NCI-H526 treated with DMSO at 0.1 percent for 48 hours (cell line): ENCODE data around the gene USP20.

Source experiments
- DNase-seq: peaks from one replicate; lab custom pipeline; 2025; lab: John Stamatoyannopoulos, UW

The USP20 gene

DNA sequence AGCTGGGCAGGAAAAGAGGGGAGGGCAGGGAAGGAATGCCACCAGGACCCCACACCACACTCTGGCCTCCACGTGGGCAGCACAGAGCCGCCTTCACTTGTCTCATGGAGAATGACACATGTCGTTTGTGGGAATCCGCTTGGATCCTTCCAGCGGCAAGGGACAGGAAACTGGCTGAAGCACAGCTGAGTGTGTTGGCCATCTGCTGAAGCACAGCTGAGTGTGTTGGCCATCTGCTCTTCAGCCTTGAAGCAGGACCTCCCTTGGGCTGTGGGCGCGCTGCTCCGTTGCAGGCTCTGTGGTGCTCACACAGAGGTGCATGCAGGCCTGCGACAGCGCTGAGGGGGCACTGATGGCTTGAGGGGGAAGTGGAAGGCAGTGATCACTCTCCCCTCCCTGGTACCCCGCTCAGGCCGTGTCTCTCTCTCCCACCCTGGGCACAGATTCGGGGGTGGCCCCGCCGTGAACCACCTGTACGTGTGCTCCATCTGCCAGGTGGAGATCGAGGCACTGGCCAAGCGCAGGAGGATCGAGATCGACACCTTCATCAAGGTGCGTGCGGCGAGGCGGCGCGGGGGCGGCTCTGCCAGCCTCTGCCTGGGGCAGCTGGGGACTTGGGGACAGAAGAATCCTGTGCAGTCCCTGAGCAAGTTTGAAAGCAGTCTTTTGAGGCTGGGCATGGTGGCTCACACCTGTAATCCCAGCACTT is 40.6 kb downstream of the USP20 start:
- DNase-seq, result no peak

DNA sequence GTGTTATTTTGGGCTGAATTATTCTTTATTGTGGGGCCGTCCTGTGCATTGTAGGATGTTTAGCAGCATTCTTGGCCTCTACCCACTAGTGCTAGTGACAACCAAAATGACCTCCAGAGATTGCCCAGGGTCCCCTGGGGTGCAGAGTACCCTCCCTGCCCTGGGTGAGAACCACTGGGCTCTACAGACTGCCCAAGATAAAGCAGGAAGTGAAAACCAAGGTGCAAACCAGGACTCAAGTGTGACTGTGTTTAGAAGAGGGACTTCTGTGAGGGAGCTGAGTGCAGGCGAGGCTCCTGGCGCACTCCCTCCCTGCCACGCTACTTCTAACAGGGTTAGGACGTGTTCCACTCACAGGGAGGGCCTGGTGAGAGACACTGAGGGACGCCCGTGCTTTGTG is 41.6 kb downstream of the USP20 start:
- no peak for DNase-seq

DNA sequence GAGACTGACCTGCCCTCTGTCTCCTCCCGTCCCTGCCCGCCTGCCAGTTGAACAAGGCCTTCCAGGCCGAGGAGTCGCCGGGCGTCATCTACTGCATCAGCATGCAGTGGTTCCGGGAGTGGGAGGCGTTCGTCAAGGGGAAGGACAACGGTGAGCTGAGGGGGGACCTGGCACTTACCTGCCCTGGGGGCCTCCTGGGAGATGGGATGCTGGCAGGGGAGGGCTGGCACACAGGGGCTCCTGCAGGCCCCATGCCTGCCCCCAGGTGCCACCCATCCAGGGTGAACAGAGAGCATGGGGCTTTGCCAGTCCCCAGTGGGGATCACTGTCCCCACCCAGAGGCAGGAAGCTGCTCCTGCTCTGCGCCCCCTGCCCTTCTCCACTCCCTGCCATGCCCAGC is 43.0 kb downstream of the USP20 start:
- DNase-seq, result no peak

- DNase-seq, result no peak
Observed at GRCh38 chr9:129879103-129879699, 43.9 kb downstream of the USP20 start.

DNA sequence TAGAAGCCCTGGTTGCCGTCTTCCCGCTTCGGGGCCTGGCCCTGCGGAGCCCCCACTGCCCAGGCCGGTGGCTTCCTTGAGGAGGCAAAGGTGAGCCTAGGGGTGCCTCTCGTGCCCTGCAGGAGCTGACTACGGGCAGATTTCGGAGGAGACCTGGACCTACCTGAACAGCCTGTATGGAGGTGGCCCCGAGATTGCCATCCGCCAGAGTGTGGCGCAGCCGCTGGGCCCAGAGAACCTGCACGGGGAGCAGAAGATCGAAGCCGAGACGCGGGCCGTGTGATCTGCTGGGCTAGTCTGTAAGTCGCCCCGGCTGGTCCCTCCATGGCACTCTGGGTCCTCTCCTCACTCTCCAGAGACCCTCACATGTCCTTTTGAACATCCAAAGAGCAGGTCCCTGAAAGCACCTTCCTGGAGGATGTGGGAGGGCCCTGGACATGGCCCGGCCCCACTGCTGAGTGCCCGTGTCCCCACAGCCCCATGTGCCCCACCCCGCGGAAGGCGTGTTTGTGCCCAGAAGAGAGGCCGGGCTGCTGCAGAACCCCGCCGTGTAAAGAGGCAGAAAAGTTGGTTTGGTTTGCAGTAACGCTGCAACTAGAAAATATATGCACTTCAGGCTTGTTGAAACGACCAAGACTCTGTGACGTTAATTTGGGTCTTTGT is 44.9 kb downstream of the USP20 start:
- no peak for DNase-seq

DNA sequence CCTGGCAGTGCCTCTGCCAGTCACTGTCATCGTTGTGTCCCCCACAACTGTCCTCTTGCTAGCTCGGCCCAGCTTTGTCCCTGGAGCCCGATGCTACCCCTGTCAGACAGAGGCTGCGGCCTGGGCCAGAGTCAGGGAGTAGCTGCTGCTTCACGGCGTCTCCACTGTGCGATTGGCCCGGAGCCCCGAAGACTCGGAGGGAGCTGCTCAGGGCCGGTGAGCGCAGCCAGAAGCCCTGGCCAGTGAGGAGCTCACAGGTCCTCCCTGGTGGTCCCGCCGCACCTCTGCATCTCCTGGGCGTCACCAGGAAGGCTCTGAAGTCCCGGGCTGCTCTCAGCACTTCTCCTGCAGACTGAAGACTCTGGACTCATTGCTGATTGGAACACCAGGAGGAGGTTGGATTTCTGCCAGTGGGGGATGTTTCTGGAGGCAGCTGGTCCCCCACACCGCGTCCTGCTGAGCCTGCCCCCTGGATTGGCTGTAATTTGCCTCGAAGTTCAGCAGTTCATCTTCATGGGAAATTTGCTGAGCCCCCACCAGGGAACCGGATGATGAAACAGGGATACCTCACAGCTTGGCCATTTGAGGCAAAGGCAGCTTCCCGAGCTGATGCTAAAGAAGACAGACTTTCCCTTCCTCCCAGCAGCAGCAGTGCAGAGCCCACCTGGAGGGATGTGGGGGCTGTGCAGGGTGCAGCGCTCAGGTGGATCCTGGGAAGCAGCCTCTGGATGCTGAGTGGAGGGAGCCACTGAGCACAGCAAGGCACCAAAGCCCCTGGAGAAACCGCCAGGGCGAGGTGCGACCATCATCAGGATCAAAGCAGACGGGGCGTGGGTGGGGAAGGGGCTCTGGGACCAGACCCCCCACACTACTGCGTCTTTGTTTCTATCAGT is 45.6 kb downstream of the USP20 start:
- no peak for DNase-seq

DNA sequence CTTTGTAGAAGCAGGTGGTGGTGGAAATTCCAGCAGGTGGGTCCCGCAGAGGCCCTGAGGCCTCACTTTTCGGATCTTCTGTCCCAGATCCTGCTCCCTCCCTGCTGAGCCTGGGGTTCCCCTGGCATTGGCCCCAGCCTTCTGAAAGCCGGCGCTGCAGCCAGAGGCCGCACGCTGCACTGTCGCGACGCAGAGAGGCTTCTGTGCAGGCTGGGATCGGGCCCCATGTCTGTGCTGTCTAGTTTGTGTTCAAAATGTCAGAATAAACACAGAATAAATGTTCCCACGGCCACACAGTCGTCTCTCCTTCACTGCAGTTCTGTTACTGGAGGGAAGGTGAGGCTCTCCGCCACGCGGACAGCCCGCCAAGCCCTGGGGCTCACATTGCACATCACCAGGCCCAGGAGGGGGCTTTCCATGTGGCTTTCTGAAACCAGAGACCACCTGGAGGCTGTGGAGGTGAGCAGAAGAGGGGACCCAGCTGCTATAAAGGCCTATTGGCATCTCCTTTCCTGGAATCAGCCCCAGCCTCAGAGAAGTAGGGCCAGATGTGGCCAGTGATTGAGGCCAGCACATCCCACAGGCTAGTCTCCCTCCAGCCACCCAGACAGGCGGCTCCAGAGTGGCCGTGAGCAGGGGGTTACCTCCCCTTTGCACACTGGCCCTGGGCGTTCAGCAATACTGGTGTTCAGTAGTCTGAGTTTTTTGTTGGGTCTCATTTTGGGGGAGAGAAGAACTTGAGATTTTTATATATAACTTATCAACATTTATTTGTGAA is 46.5 kb downstream of the USP20 start:
- no peak for DNase-seq

DNA sequence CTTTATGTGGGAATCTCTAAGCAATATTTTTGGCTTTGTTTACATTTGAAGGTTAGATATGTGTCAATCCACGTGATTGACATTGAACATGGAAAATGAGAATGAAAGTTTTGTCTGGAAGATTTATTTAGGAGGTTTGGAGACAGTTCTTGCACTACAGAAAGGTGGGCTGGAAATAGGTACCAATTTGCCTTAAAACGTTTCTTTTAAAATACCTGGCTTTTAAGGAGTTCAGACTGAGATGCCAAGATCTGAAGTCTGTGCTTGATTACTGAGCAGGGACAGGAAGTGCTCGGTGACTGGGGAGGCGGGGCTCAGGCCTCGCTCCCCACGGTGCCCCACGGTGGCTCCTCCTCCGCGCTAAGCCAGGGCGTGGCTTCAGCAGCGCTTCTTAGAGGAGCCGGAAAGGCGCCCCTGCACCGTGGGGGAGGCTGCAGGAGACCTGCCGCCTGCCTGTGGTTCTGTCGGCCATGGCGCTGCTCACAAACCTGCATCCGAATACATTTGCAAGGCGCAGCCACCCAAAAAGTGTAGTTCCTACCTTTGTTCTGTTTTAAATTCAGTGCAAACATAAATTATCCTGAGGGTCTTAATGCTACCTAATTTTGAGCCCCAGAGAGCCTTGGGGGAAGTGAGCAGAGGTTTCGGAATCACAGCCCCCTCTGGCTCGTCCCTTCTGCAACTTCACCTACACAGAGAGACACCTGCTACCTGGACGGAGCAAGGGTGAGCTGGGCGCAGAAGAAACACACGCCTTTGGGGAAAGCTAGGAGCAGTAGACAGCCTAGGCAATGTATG is 49.2 kb downstream of the USP20 start:
- DNase-seq, result peak; percentile 67

GRCh38 chr9:129885018-129885669 is 49.9 kb downstream of the USP20 start:
- peak; percentile 29 for DNase-seq

GRCh38 chr9:129885670-129886106 is 50.4 kb downstream of the USP20 start:
- DNase-seq, result peak; percentile 25

GRCh38 chr9:129886226-129887174 is 51.2 kb downstream of the USP20 start:
- no peak for DNase-seq

DNA sequence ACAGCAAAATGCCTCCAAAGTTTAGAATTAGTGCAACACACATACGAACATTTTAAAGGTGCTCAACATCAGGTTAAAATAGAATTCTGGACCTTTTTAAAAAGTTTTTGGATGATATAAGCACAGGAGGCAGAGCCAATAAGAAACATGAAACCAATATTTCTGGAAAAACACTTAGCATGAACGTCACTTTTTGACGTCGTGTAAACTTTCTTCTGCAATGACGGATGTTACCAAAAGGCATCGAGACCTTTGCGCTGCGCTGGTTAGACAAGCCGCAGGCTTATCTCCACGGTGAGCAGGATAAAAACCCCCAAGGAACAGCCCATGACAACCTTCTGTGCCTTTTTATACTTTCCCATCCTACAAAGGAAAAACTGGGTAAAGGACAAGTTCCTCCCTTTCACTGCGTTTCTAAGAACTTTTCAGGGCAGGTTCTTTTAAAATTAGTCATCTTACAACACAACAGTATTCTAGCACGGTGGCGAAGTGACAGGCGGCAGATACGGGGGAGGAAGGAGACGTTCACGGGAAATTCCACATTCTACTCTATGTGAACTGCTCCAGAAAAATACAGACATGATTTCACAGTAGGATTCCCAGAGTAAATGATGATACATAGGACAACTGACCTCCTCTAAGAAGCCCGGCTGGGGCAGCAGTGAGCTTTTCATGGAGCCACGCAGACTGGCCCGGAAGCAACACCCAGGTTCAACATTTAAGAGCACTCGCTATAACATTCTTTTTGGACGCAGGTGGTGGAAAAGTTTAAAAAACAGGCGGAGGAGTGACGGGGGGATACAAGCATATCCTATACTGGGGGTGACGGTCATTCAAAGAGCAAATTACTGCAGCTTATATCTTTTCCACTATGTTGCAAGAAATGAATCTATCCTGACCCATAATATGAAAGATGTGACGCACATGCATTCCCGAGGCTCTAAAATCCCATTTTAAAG is 52.4 kb downstream of the USP20 start:
- DNase-seq, result no peak

DNA sequence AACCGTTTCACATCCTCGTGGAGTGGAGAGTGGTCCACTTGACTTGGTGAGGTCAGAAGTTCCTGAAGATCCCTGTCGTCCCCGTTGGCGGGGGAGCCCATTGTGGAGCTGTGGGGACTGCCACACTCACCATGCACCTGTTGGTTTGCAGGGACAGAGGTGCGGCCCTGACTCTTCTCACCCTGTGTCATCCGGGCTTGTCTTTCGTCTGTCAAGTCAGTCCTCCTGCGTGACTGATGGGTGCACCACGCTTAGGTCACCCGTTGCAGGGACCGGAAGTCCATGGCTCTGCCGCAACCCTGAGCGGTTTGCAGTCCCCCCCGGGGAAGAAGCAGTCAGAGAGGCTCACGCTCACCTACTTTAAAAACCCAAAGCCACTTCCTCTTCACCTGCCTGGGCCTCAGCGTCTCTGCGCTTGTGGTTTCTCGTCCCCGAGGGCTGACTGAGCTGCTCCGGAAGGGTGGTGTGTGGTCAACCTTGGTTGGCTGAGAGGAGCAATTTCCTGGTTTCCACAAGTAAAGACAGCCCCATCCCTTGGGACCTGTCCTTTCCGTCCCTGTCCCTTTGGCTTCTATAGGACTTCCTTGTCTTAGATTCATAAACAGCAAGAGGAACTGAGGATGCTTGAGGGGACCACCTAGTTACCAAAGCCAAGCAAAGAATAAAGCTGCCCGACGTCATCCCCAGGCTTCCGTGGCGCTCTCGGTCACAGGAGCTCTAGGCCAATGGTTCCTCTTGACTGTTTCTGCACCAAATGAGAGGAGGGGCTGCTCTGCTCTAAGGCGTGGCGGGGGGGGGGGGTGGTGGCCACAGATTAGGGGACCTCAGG is 53.2 kb downstream of the USP20 start:
- DNase-seq, result no peak

DNA sequence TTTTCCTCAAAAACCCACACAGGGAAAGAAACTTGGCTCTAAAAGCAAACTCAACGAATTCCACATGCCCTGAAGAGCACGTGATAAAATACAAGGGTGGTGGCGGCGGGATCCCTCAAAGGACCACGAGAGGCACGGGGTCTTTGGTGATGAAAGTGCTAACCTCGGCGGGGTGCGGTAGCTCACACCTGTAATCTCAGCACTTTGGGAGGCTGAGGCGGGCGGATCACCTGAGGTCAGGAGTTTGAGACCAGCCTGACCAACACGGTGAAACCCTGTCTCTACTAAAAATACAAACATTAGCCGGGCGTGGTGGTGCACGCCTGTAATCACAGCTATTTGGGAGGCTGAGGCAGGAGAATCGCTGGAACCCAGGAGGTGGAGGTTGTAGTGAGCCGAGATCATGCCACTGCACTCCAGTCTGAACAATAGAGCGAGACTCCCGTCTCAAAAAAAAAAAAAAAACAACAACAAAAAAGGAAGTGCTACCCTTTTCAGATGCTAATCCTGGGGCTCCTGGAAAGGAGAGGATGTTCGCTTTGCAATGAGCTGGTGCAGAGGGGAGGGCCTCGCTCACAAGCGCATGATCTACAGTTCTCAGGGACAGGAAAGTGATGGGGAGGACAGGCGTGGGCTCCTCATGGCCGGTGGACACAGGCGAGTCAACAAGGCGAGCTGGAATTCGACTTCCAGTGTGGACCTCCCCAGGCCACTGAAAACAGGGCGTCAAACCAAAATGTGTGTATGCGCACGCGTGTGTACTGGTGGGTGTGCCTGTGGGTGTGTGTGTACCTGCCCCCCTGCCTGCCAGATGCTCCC is 54.1 kb downstream of the USP20 start:
- no peak for DNase-seq

DNA sequence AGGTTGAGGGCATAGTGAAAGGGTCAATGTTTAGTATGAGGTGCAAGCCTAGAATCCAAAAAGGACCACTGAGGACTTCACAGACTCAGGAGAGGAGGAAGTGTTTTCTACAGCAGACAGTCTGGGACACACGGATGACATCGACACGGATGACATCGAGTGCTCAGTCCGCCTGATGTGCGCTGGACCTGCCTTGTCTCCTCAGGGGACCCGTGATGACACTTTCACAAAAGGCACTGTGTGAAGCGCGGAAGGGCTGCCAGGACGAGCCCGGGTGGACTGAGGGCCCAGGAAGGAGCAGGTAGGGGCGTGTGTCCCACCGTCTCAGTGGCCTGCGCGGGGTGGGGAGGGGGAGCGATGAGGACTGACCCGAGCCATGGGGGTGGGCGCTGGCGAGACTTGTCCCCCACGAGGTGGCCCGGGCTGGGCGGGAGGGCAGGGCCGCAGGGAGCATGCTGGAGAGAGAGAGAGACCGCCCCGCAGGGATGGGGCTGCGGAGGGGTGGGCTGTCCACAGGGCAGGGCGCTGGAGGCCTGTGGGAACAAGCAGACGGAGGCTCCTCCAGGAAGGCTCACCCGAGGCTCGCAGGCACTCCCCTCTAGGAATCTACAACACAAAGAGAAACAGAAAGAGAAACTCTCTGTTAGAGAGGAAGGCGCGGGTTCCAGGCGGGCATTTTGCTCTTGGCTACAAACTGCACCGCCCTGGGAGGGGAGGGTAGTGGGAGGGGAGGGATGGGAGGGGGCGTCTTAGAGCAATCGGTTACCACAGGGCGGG is 54.9 kb downstream of the USP20 start:
- DNase-seq, result no peak
